ENCODE results near the gene ABCB11. TPM values are rescaled to one million over a fixed set of nuclear protein-coding genes. Genes with fewer than 3 reads are reported as not detected.

The ABCB11 gene
- under 0.01 TPM in 2 replicates for total RNA-seq

GRCh38 chr2:169031202-169031601 lies at the start of gene ABCB11:
Gene ABCB11 (minus strand): TSS chr2:169031324. CDS start chr2:169018125, 13,199 bp downstream.

GRCh38 chr2:169069341-169069740 lies 38.2 kb upstream of the ABCB11 start, which contains the start of gene DHRS9:
Gene DHRS9 (plus strand): TSS chr2:169069563. CDS start chr2:169081582, 12,019 bp downstream.

GRCh38 chr2:168901003-168901402 lies 130.1 kb downstream of the ABCB11 start, which contains the start of gene G6PC2:
Gene G6PC2 (plus strand): TSS chr2:168901291. CDS start chr2:168901332, 41 bp downstream.

GRCh38 chr2:168890006-168890782 lies 140.9 kb downstream of the ABCB11 start, which contains the start of gene SPC25:
Gene SPC25 (minus strand): TSS chr2:168890430. CDS start chr2:168889519, 911 bp downstream.

Other genes starting within 250 kb of the ABCB11 start
- gene NOSTRIN, start 228.7 kb downstream of the ABCB11 start, total RNA-seq, result 6.1 and 25.1 TPM in 2 replicates
- 3.0 and 5.0 TPM in 2 replicates for gene SPC25, start 140.9 kb downstream of the ABCB11 start, total RNA-seq
- not detected in 2 replicates for gene G6PC2, start 130.0 kb downstream of the ABCB11 start, total RNA-seq
- 0.13 TPM in 1 of 2 replicates, not detected in the other for gene DHRS9, start 38.2 kb upstream of the ABCB11 start, total RNA-seq

Data from bladder microvascular endothelial cell (primary cell).